HCT116 (cell line): Measurements from ENCODE around the gene GABRB3. TPM values are rescaled to one million over a fixed set of nuclear protein-coding genes. Genes with fewer than 3 reads are reported as not detected.

ENCODE experiments used
- ATAC-seq: fragments of 200-7000 bp; cut with Tn5 transposase; 2 replicates; pipeline ENCODE4 v1.9.1; 2020; ENCODE audit warnings: mild to moderate bottlenecking, moderate library complexity
- BruUV-seq: library from RNA; stranded (reverse); fragments of 400-500 nt; replicated peaks from 2 replicates; lab custom pipeline; 2021; lab: Mats Ljungman, UMichigan
- CTCF ChIA-PET: fragments of 300-600 bp; sonication (Branson Sonifier 250); formaldehyde crosslinking; loops from one replicate; lab custom pipeline; 2021; ENCODE audit warnings: antibody characterized with exemption; lab: Charles Lee
- POLR2A ChIA-PET: fragments of 300-600, 350-600 bp; sonication (Branson Sonifier 250); formaldehyde crosslinking; loops from one replicate; lab custom pipeline; 2021; ENCODE audit warnings: antibody characterized with exemption; lab: Charles Lee
- RAD21 ChIA-PET, 2 experiments: fragments of 300-600 bp; sonication (Branson Sonifier 250); formaldehyde crosslinking; loops; one replicate each; lab custom pipeline; 2023; ENCODE audit warnings: low total read pairs in 2 of 2; ENCODE audit not compliant: uncharacterized antibody in 2 of 2, unreplicated experiment in 2 of 2, low non-redundant PET in 1 of 2; lab: Charles Lee
- DNase-seq: peaks from one replicate; pipeline ENCODE4 v3.0.0-alpha.2; 2010; ENCODE audit warnings: low read depth, low spot score
- H2AFZ ChIP-seq: fragments of 200-600 bp; shearing (Covaris generic), sonication (generic); 2 replicates; pipeline ENCODE4 v1.6.1; 2017; ENCODE audit warnings: low read depth, mixed run types, mixed read lengths, antibody characterized with exemption, low read length; ENCODE audit not compliant: poor library complexity, severe bottlenecking
- H3K27ac ChIP-seq: 2 replicates; pipeline ENCODE4 v1.5.1; 2012; ENCODE audit warnings: low read depth, low read length
- H3K27me3 ChIP-seq: fragments of 200-600 bp; sonication (generic); 2 replicates; pipeline ENCODE4 v1.6.1; 2016; ENCODE audit warnings: mixed run types, low read length, mixed read lengths; ENCODE audit not compliant: insufficient read depth
- H3K36me3 ChIP-seq, 2 experiments: fragments of 200-500 bp in 1 of 2; fragments of 200-600 bp in 1 of 2; sonication (Bioruptor generic) in 1 of 2; sonication (generic) in 1 of 2; 2 replicates each; pipeline versions ENCODE4 v1.5.1 to v1.6.1; 2014 to 2016; ENCODE audit warnings: low read length in 2 of 2, inconsistent platforms in 1 of 2, mixed read lengths in 1 of 2, mixed run types in 1 of 2; ENCODE audit not compliant: insufficient read depth in 2 of 2, control insufficient read depth in 1 of 2
- H3K4me1 ChIP-seq, 2 experiments: fragments of 200-600 bp in 1 of 2; sonication (generic) in 1 of 2; 2 replicates each; pipeline versions ENCODE4 v1.5.1 to v1.6.1; 2012 to 2017; ENCODE audit warnings: low read length in 2 of 2, inconsistent platforms in 1 of 2, mild to moderate bottlenecking in 1 of 2, mixed read lengths in 1 of 2, mixed run types in 1 of 2, moderate library complexity in 1 of 2; ENCODE audit not compliant: insufficient read depth in 2 of 2, control insufficient read depth in 1 of 2
- H3K4me2 ChIP-seq: fragments of 200-600 bp; sonication (generic); 2 replicates; pipeline ENCODE4 v1.6.1; 2017; ENCODE audit warnings: mixed run types, low read length, mixed read lengths
- H3K4me3 ChIP-seq, 2 experiments: fragments of 200-600 bp in 1 of 2; sonication (generic) in 1 of 2; replicated peaks in 1 of 2; 2 replicates each; pipeline ENCODE4 v1.5.1; 2011 to 2016; ENCODE audit warnings: low read length in 2 of 2, control low read depth in 1 of 2, low read depth in 1 of 2, mild to moderate bottlenecking in 1 of 2, mixed read lengths in 1 of 2, mixed run types in 1 of 2
- H3K79me2 ChIP-seq: fragments of 200-600 bp; sonication (generic); 2 replicates; pipeline ENCODE4 v1.6.1; 2017; ENCODE audit warnings: mild to moderate bottlenecking, mixed run types, low read length, moderate library complexity, mixed read lengths; ENCODE audit not compliant: insufficient read depth
- H3K9ac ChIP-seq: fragments of 200-600 bp; sonication (generic); 2 replicates; pipeline ENCODE4 v1.6.1; 2016; ENCODE audit warnings: low read length, mixed read lengths
- H3K9me2 ChIP-seq: fragments of 200-600 bp; sonication (generic), shearing (Covaris generic); 2 replicates; pipeline ENCODE4 v1.6.1; 2017; ENCODE audit warnings: mixed run types, mild to moderate bottlenecking, moderate library complexity; ENCODE audit not compliant: insufficient read depth
- H3K9me3 ChIP-seq, 2 experiments: fragments of 200-500 bp in 1 of 2; fragments of 200-600 bp in 1 of 2; sonication (Bioruptor generic) in 1 of 2; sonication (generic) in 1 of 2; 2 replicates each; pipeline ENCODE4 v1.6.1; 2014 to 2017; ENCODE audit warnings: low read length in 2 of 2, mixed read lengths in 2 of 2, inconsistent platforms in 1 of 2, low read depth in 1 of 2, mild to moderate bottlenecking in 1 of 2, mixed run types in 1 of 2, moderate library complexity in 1 of 2; ENCODE audit not compliant: control insufficient read depth in 1 of 2, insufficient read depth in 1 of 2
- H4K20me1 ChIP-seq: fragments of 200-600 bp; sonication (generic), shearing (Covaris generic); 2 replicates; pipeline ENCODE4 v1.6.1; 2017; ENCODE audit warnings: mixed run types, mild to moderate bottlenecking, moderate library complexity; ENCODE audit not compliant: insufficient read depth
- ELF1 ChIP-seq: IDR thresholded peaks from 2 replicates; pipeline ENCODE4 v1.6.1; 2012; ENCODE audit warnings: low read depth, borderline replicate concordance
- POLR2A ChIP-seq: IDR thresholded peaks from 2 replicates; pipeline ENCODE4 v1.7.0; 2011; ENCODE audit warnings: borderline replicate concordance; ENCODE audit not compliant: insufficient read depth, insufficient read length; ENCODE audit errors: extremely low read depth
- SIN3A ChIP-seq: IDR thresholded peaks from 2 replicates; pipeline ENCODE4 v1.6.1; 2012; ENCODE audit warnings: low read depth
- SRF ChIP-seq: IDR thresholded peaks from 2 replicates; pipeline ENCODE4 v1.6.1; 2012; ENCODE audit warnings: low read depth
- TCF7L2 ChIP-seq: IDR thresholded peaks from 2 replicates; pipeline ENCODE4 v1.7.0; 2011; ENCODE audit warnings: borderline replicate concordance, inconsistent platforms; ENCODE audit not compliant: insufficient read depth, insufficient read length; ENCODE audit errors: extremely low read depth
- YY1 ChIP-seq: IDR thresholded peaks from 2 replicates; pipeline ENCODE4 v1.6.1; 2011; ENCODE audit warnings: low read length, low read depth, moderate library complexity, mild to moderate bottlenecking; ENCODE audit not compliant: insufficient replicate concordance; ENCODE audit errors: extremely low read depth
- intact Hi-C: fragments of 100-400 bp; cut with micrococcal nuclease; formaldehyde crosslinking; loops from 2 replicates; pipeline ENCODE4 v1.10.0; 2022
- total RNA-seq: library from RNA; stranded (reverse); gene quantifications from one replicate; pipeline ENCODE4 v1.2.1, GENCODE V29; 2021; ENCODE audit not compliant: unreplicated experiment
- TF ChIP-seq, protein P1 (sequence below): IDR thresholded peaks from 2 replicates; pipeline ENCODE4 v1.6.1; 2012; ENCODE audit warnings: low read depth

GABRB3 gene
- total RNA-seq, 1 experiment from 2014 or later = 0.52 TPM

DNA sequence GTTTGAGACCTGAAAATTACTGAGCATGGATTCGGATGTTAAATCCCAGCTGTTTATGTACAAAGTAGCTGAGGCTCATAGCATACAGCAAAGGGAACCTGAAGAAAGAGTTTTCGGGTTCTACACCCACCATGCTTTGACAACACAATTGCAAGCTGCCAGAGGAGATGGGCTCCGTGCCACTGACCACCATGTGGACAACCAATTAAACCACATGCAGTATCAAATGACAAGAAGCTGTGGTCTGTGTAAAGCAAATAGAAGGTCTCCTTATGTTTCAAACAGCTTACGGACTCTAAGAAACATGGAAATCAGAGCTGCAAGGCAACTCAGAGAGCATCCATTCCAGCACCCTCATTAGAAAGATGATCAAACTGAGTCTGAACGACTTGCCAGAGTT lies 12.9 kb downstream of the GABRB3 start (continued):
- TF ChIP-seq TCF7L2 (no peak), SIN3A (no peak)
- TF ChIP-seq, all 23 proteins: peak for 0

DNA sequence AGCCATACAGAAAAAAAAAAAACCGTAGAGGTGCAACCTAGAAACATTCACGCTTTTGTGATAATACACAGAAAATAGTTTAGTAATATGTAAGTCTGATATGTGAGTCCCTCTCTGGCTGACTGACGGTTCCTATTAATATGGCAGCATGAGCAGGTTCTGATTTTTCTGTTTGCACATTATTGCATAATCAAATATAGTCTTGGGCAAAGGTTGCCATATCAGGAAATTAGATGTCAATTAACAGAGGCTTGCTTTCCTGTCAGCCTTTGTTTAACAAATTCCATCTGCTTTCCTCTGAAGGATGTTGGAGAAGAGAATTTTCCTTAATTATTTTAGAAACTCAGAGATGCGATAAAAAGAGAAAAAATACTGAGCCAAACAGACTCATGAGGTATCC lies 14.8 kb downstream of the GABRB3 start:
- no peaks in the 10 kb centered on the region for H3K36me3 ChIP-seq
- no peaks in the 10 kb centered on the region for H4K20me1 ChIP-seq
- no peak overlapping the region for H3K4me2 ChIP-seq
- no peaks in the 10 kb centered on the region for H3K4me1 ChIP-seq
- H3K79me2 ChIP-seq = no peaks in the 10 kb centered on the region
- RAD21 ChIA-PET = no interaction called here
- H3K9me3 ChIP-seq = peaks cover 10 to 31% of the 10 kb centered on the region in 2 experiments; a peak in 2 of 4 replicates
- no peaks in the 10 kb centered on the region for H3K27me3 ChIP-seq
- POLR2A ChIA-PET = no interaction called here
- TF ChIP-seq, protein P1, sequence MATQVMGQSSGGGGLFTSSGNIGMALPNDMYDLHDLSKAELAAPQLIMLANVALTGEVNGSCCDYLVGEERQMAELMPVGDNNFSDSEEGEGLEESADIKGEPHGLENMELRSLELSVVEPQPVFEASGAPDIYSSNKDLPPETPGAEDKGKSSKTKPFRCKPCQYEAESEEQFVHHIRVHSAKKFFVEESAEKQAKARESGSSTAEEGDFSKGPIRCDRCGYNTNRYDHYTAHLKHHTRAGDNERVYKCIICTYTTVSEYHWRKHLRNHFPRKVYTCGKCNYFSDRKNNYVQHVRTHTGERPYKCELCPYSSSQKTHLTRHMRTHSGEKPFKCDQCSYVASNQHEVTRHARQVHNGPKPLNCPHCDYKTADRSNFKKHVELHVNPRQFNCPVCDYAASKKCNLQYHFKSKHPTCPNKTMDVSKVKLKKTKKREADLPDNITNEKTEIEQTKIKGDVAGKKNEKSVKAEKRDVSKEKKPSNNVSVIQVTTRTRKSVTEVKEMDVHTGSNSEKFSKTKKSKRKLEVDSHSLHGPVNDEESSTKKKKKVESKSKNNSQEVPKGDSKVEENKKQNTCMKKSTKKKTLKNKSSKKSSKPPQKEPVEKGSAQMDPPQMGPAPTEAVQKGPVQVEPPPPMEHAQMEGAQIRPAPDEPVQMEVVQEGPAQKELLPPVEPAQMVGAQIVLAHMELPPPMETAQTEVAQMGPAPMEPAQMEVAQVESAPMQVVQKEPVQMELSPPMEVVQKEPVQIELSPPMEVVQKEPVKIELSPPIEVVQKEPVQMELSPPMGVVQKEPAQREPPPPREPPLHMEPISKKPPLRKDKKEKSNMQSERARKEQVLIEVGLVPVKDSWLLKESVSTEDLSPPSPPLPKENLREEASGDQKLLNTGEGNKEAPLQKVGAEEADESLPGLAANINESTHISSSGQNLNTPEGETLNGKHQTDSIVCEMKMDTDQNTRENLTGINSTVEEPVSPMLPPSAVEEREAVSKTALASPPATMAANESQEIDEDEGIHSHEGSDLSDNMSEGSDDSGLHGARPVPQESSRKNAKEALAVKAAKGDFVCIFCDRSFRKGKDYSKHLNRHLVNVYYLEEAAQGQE = no peak
- TF ChIP-seq YY1 (no peak), SRF (no peak), ELF1 (no peak), POLR2A (no peak)
- CTCF ChIA-PET = no interaction called here
- H3K27ac ChIP-seq = no peak overlapping the region
- no peak overlapping the region for H3K4me3 ChIP-seq
- ATAC-seq = no peak
- BruUV-seq = no TSS peak
- DNase-seq = no peak
- H3K9ac ChIP-seq = no peak overlapping the region
- H2AFZ ChIP-seq = no peak overlapping the region
- H3K9me2 ChIP-seq = no peaks in the 10 kb centered on the region
- intact Hi-C loops = no loop called here
